B cell (primary cell): ENCODE data around the gene PAF1. TPM values are rescaled to one million over a fixed set of nuclear protein-coding genes. Genes with fewer than 3 reads are reported as not detected.

Source experiments
- ATAC-seq: fragments of 200-7000 bp; cut with Tn5 transposase; one replicate; pipeline ENCODE4 v1.10.0; 2021; ENCODE audit warnings: low read depth, mild to moderate bottlenecking, moderate number of reproducible peaks, moderate library complexity
- CTCF ChIA-PET: fragments of 350-600 bp; sonication (Branson Sonifier 250); formaldehyde crosslinking; loops from one replicate; lab custom pipeline; 2021; ENCODE audit warnings: antibody characterized with exemption, inconsistent platforms; lab: Charles Lee
- POLR2A ChIA-PET: fragments of 350-600 bp; sonication (Branson Sonifier 250); formaldehyde crosslinking; loops from one replicate; lab custom pipeline; 2021; ENCODE audit warnings: antibody characterized with exemption; lab: Charles Lee
- DNase-seq: peaks from one replicate; pipeline ENCODE4 v3.0.0; 2013
- H2AFZ ChIP-seq: 2 replicates; pipeline ENCODE4 v1.6.1; 2012; ENCODE audit warnings: mild to moderate bottlenecking, low read depth, low read length; ENCODE audit not compliant: insufficient read depth, poor library complexity, severe bottlenecking
- H3K27ac ChIP-seq, 2 donors: 1 replicate in 1 of 2; 2 replicates in 1 of 2; pipeline ENCODE4 v1.5.1; 2012 to 2013; ENCODE audit warnings: low read length in 2 of 2, mild to moderate bottlenecking in 2 of 2, moderate library complexity in 1 of 2
- H3K27me3 ChIP-seq, 4 experiments: fragments of 200-600 bp in 1 of 4; sonication (generic) in 1 of 4; replicated peaks in 1 of 4; 1 replicate in 2 of 4; 2 replicates in 2 of 4; pipeline versions ENCODE4 v1.6.1 to v1.7.0; 2013 to 2016; ENCODE audit warnings: low read length in 3 of 4, mild to moderate bottlenecking in 2 of 4, mixed read lengths in 1 of 4, moderate library complexity in 1 of 4; ENCODE audit not compliant: insufficient read depth in 4 of 4, control insufficient read depth in 3 of 4; ENCODE audit errors: control extremely low read depth in 1 of 4
- H3K36me3 ChIP-seq, 2 experiments: replicated peaks in 1 of 2; 1 replicate in 1 of 2; 2 replicates in 1 of 2; pipeline versions ENCODE4 v1.6.1 to v1.7.1; 2013; ENCODE audit warnings: low read length in 1 of 2; ENCODE audit not compliant: insufficient read depth in 2 of 2, control insufficient read depth in 1 of 2; ENCODE audit errors: control extremely low read depth in 1 of 2, extremely low read depth in 1 of 2
- H3K4me1 ChIP-seq, 2 donors: fragments of 200-600 bp in 1 of 2; sonication (generic) in 1 of 2; 1 replicate in 1 of 2; 2 replicates in 1 of 2; pipeline versions ENCODE4 v1.5.1 to v1.6.1; 2013 to 2017; ENCODE audit warnings: low read length in 2 of 2; ENCODE audit not compliant: control insufficient read depth in 2 of 2, insufficient read depth in 2 of 2
- H3K4me2 ChIP-seq: replicated peaks from 2 replicates; pipeline ENCODE3; 2012; ENCODE audit warnings: mild to moderate bottlenecking, low read depth, low read length; ENCODE audit not compliant: poor library complexity, severe bottlenecking
- H3K4me3 ChIP-seq, 5 experiments: fragments of 200-600 bp in 1 of 5; sonication (generic) in 1 of 5; 1 replicate in 3 of 5; 2 replicates in 2 of 5; pipeline versions ENCODE4 v1.5.1 to v1.7.0; 2011 to 2016; ENCODE audit warnings: low read length in 4 of 5, mild to moderate bottlenecking in 4 of 5, low read depth in 2 of 5, control low read depth in 1 of 5, moderate library complexity in 1 of 5; ENCODE audit not compliant: insufficient read depth in 1 of 5; ENCODE audit errors: control extremely low read depth in 1 of 5, extremely low read depth in 1 of 5
- H3K79me2 ChIP-seq: fragments of 200-600 bp; sonication (generic); one replicate; pipeline ENCODE4 v1.6.0; 2016; ENCODE audit warnings: low read length; ENCODE audit not compliant: control insufficient read depth, insufficient read depth
- H3K9ac ChIP-seq: fragments of 200-600 bp; sonication (generic); 2 replicates; pipeline ENCODE4 v1.6.1; 2017; ENCODE audit warnings: mild to moderate bottlenecking, low read length, moderate library complexity
- H3K9me3 ChIP-seq, 3 donors: one replicate each; pipeline versions ENCODE4 v1.6.1 to v1.7.1; 2013; ENCODE audit warnings: low read length in 2 of 3; ENCODE audit not compliant: control insufficient read depth in 2 of 3, insufficient read depth in 1 of 3; ENCODE audit errors: control extremely low read depth in 1 of 3
- H4K20me1 ChIP-seq: 2 replicates; pipeline ENCODE4 v1.6.0; 2012; ENCODE audit warnings: mild to moderate bottlenecking, low read length; ENCODE audit not compliant: insufficient read depth, control insufficient read depth, poor library complexity, severe bottlenecking
- H3K27ac Mint-ChIP-seq: one replicate; pipeline ENCODE4 v1.8.0; 2021; ENCODE audit warnings: mixed read lengths
- H3K27me3 Mint-ChIP-seq: one replicate; pipeline ENCODE4 v1.8.0; 2021; ENCODE audit warnings: mixed read lengths
- H3K4me1 Mint-ChIP-seq: one replicate; pipeline ENCODE4 v1.8.0; 2021; ENCODE audit warnings: mixed read lengths
- H3K4me3 Mint-ChIP-seq: one replicate; pipeline ENCODE4 v1.8.0; 2021; ENCODE audit warnings: mixed read lengths
- H3K9me3 Mint-ChIP-seq: one replicate; pipeline ENCODE4 v1.8.0; 2022; ENCODE audit warnings: mixed read lengths; ENCODE audit not compliant: insufficient read depth
- EZH2 ChIP-seq: IDR thresholded peaks from 2 replicates; pipeline ENCODE4 v1.6.1; 2012; ENCODE audit warnings: borderline replicate concordance, low read depth, mild to moderate bottlenecking, moderate library complexity, low read length; ENCODE audit not compliant: insufficient read depth, poor library complexity, severe bottlenecking
- WGBS: methylation state at CpG from one replicate; pipeline ENCODE4 v1.1.5; 2013; ENCODE audit warnings: missing lambda C conversion rate; ENCODE audit not compliant: insufficient coverage; 5-methylcytosine and 5-hydroxymethylcytosine counted together
- intact Hi-C: fragments of 100-400 bp; cut with micrococcal nuclease; formaldehyde crosslinking; loops from one replicate; pipeline ENCODE4 v1.10.0; 2022
- polyA plus RNA-seq: library from polyadenylated mRNA; depleted of rRNA; stranded (reverse); fragments of >200 nt; gene quantifications from 2 replicates; pipeline ENCODE4 v1.2.3, GENCODE V29; 2012
- total RNA-seq, 2 donors: library from RNA; stranded (reverse); fragments of 120-200 nt in 1 of 2; gene quantifications; 1 replicate in 1 of 2; 2 replicates in 1 of 2; pipeline versions ENCODE4 v1.2.3 to v1.2.4, GENCODE V29; 2013 to 2022
- TF ChIP-seq, protein P1 (sequence below): fragments of 200-600 bp; IDR thresholded peaks from one replicate; pipeline ENCODE4 v1.8.0; 2022; ENCODE audit warnings: antibody characterized with exemption, mild to moderate bottlenecking

Gene PAF1
- total and polyA plus RNA-seq, 2 donors (not counting 1 experiment from before 2014, with no cell fraction given): 59.9 to 387 TPM

- Histone ChIP-seq H4K20me1 (peaks cover 4% of the 10 kb centered on the region), H3K9me3 (no peaks in the 10 kb centered on the region), H3K27me3 (no peaks in the 10 kb centered on the region), H3K9ac (no peak overlapping the region), H3K4me3 (no peak overlapping the region), H3K79me2 (peaks cover 11% of the 10 kb centered on the region), H3K27ac (no peak overlapping the region), H3K4me1 (peaks cover 5 to 15% of the 10 kb centered on the region in 2 donors), H2AFZ (no peak overlapping the region), H3K4me2 (no peak overlapping the region), H3K36me3 (peaks cover 3 to 87% of the 10 kb centered on the region in 2 experiments)
- no peak for DNase-seq
- intact Hi-C loops: no loop called here
- Mint-ChIP-seq H3K4me1 (peaks cover 18% of the 10 kb centered on the region), H3K4me3 (no peak overlapping the region), H3K9me3 (no peaks in the 10 kb centered on the region), H3K27ac (no peak overlapping the region), H3K27me3 (no peaks in the 10 kb centered on the region)
- TF ChIP-seq EZH2: no peak
- TF ChIP-seq, protein P1, sequence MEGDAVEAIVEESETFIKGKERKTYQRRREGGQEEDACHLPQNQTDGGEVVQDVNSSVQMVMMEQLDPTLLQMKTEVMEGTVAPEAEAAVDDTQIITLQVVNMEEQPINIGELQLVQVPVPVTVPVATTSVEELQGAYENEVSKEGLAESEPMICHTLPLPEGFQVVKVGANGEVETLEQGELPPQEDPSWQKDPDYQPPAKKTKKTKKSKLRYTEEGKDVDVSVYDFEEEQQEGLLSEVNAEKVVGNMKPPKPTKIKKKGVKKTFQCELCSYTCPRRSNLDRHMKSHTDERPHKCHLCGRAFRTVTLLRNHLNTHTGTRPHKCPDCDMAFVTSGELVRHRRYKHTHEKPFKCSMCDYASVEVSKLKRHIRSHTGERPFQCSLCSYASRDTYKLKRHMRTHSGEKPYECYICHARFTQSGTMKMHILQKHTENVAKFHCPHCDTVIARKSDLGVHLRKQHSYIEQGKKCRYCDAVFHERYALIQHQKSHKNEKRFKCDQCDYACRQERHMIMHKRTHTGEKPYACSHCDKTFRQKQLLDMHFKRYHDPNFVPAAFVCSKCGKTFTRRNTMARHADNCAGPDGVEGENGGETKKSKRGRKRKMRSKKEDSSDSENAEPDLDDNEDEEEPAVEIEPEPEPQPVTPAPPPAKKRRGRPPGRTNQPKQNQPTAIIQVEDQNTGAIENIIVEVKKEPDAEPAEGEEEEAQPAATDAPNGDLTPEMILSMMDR: no peak
- WGBS: 0% methylated on average over 1 of the region's 9 CpGs
- no peak for ATAC-seq
- CTCF ChIA-PET: no interaction called here
- POLR2A ChIA-PET: interaction anchor here (0.7 kb wide), 1 partner anchor 18 kb away, joined by 5 read pairs; no protein-coding TSS in a partner anchor
Measured at GRCh38 chr19:39384839-39385568, 5.9 kb downstream of the PAF1 start.
